HEK293 (cell line): ENCODE data around the gene ANKRD52.
A peak's percentile ranks its signal among the peaks of the same experiment; 100 is the strongest.

Experiments used
- GLIS2 ChIP-seq: fragments of 450-650 bp; formaldehyde crosslinking; IDR thresholded peaks from 2 replicates; pipeline ENCODE4 v1.5.1; 2016; ENCODE audit warnings: missing biosample characterization, missing genetic modification characterization
- PRDM10 ChIP-seq: fragments of 450-650 bp; formaldehyde crosslinking; IDR thresholded peaks from 2 replicates; pipeline ENCODE4 v1.5.1; 2016; ENCODE audit warnings: missing biosample characterization, missing genetic modification characterization
- ZNF18 ChIP-seq: fragments of 450-650 bp; formaldehyde crosslinking; IDR thresholded peaks from 2 replicates; pipeline ENCODE4 v1.5.1; 2016; ENCODE audit warnings: missing biosample characterization, missing genetic modification characterization
- ZNF223 ChIP-seq: fragments of 450-650 bp; formaldehyde crosslinking; IDR thresholded peaks from 2 replicates; pipeline ENCODE4 v1.5.1; 2016; ENCODE audit warnings: missing biosample characterization, missing genetic modification characterization
- ZNF366 ChIP-seq: fragments of 450-650 bp; formaldehyde crosslinking; conservative IDR thresholded peaks from 2 replicates; pipeline ENCODE4 v1.5.1; 2016; ENCODE audit warnings: missing biosample characterization, missing genetic modification characterization
- ZNF391 ChIP-seq: fragments of 450-650 bp; formaldehyde crosslinking; IDR thresholded peaks from 2 replicates; pipeline ENCODE4 v1.5.1; 2016; ENCODE audit warnings: low read depth, missing biosample characterization, missing genetic modification characterization, borderline replicate concordance
- ZNF394 ChIP-seq: fragments of 450-650 bp; formaldehyde crosslinking; IDR thresholded peaks from 2 replicates; pipeline ENCODE4 v1.5.1; 2016; ENCODE audit warnings: missing biosample characterization, missing genetic modification characterization, mild to moderate bottlenecking, moderate library complexity, borderline replicate concordance
- ZNF416 ChIP-seq: fragments of 450-650 bp; formaldehyde crosslinking; IDR thresholded peaks from 2 replicates; pipeline ENCODE4 v1.5.1; 2016; ENCODE audit warnings: missing biosample characterization, missing genetic modification characterization
- ZNF433 ChIP-seq: fragments of 450-650 bp; formaldehyde crosslinking; IDR thresholded peaks from 2 replicates; pipeline ENCODE4 v1.5.1; 2016; ENCODE audit warnings: missing biosample characterization, missing genetic modification characterization, low read depth
- ZNF513 ChIP-seq: fragments of 450-650 bp; IDR thresholded peaks from 2 replicates; pipeline ENCODE4 v1.5.1; 2018; ENCODE audit warnings: missing biosample characterization, missing genetic modification characterization
- ZNF518A ChIP-seq: fragments of 450-650 bp; formaldehyde crosslinking; conservative IDR thresholded peaks from 2 replicates; pipeline ENCODE4 v1.5.1; 2016; ENCODE audit warnings: low read depth, missing biosample characterization, missing genetic modification characterization
- ZNF548 ChIP-seq: fragments of 450-650 bp; formaldehyde crosslinking; IDR thresholded peaks from 2 replicates; pipeline ENCODE4 v1.5.1; 2016; ENCODE audit warnings: missing biosample characterization, missing genetic modification characterization
- ZNF558 ChIP-seq: fragments of 450-650 bp; formaldehyde crosslinking; IDR thresholded peaks from 2 replicates; pipeline ENCODE4 v1.5.1; 2016; ENCODE audit warnings: missing biosample characterization, missing genetic modification characterization
- ZNF600 ChIP-seq: fragments of 450-650 bp; formaldehyde crosslinking; IDR thresholded peaks from 2 replicates; pipeline ENCODE4 v1.5.1; 2016; ENCODE audit warnings: missing biosample characterization, missing genetic modification characterization
- ZNF660 ChIP-seq: fragments of 450-650 bp; IDR thresholded peaks from 2 replicates; pipeline ENCODE4 v1.5.1; 2018; ENCODE audit warnings: missing biosample characterization, mild to moderate bottlenecking, missing genetic modification characterization
- ZNF664 ChIP-seq: fragments of 450-650 bp; formaldehyde crosslinking; IDR thresholded peaks from 2 replicates; pipeline ENCODE4 v1.5.1; 2016; ENCODE audit warnings: missing biosample characterization, missing genetic modification characterization
- ZNF692 ChIP-seq: fragments of 450-650 bp; formaldehyde crosslinking; IDR thresholded peaks from 2 replicates; pipeline ENCODE4 v1.5.1; 2016; ENCODE audit warnings: missing biosample characterization, missing genetic modification characterization
- ZNF707 ChIP-seq: fragments of 450-650 bp; formaldehyde crosslinking; IDR thresholded peaks from 2 replicates; pipeline ENCODE4 v1.5.1; 2016; ENCODE audit warnings: missing biosample characterization, missing genetic modification characterization
- ZNF792 ChIP-seq: fragments of 450-650 bp; formaldehyde crosslinking; IDR thresholded peaks from 2 replicates; pipeline ENCODE4 v1.5.1; 2016; ENCODE audit warnings: missing biosample characterization, missing genetic modification characterization
- ZSCAN4 ChIP-seq: fragments of 450-650 bp; formaldehyde crosslinking; IDR thresholded peaks from 2 replicates; pipeline ENCODE4 v1.5.1; 2017; ENCODE audit warnings: missing biosample characterization, missing genetic modification characterization
- ZSCAN5A ChIP-seq: fragments of 450-650 bp; formaldehyde crosslinking; IDR thresholded peaks from 2 replicates; pipeline ENCODE4 v1.5.1; 2016; ENCODE audit warnings: missing biosample characterization, missing genetic modification characterization

The ANKRD52 gene

GRCh38 chr12:56193025-56193578, 65.1 kb downstream of the ANKRD52 start (continued):
- TF ChIP-seq ZNF664 (tag by site-specific recombination) (peak; percentile 14; the same call in 1 of the 2 replicates), ZSCAN5A (tag by site-specific recombination) (no peak), ZNF660 (tag by site-specific recombination) (peak; percentile 98), ZNF433 (no peak), ZNF18 (tag by site-specific recombination) (no peak), ZNF518A (tag by site-specific recombination) (0 out of 2 replicates have a peak, but pooled peaks have one; percentile 37), ZNF416 (tag by site-specific recombination) (no peak), ZNF366 (tag by site-specific recombination) (0 out of 2 replicates have a peak, but pooled peaks have one; percentile 21), ZNF513 (peak; percentile 30; the same call in 1 of the 2 replicates), ZNF548 (tag by site-specific recombination) (no peak), PRDM10 (tag by site-specific recombination) (0 out of 2 replicates have a peak, but pooled peaks have one; percentile 9), ZNF394 (tag by site-specific recombination) (peak; percentile 10; the same call in 1 of the 2 replicates), ZNF558 (tag by site-specific recombination) (no peak), ZSCAN4 (tag by site-specific recombination) (no peak), ZNF792 (tag by site-specific recombination) (no peak), GLIS2 (tag by site-specific recombination) (no peak), ZNF707 (no peak), ZNF223 (no peak), ZNF391 (tag by site-specific recombination) (no peak; the same call in 1 of the 2 replicates), ZNF600 (tag by site-specific recombination) (peak; percentile 56; the same call in 1 of the 2 replicates), ZNF692 (tag by site-specific recombination) (0 out of 2 replicates have a peak, but pooled peaks have one; percentile 37)
